GM18526 (cell line): Measurements from ENCODE around the gene STPG2.

Source experiments
- POLR2A ChIP-seq: IDR thresholded peaks from 3 replicates; pipeline ENCODE4 v1.6.1; 2011; ENCODE audit not compliant: insufficient read length; ENCODE audit errors: extremely low read depth

STPG2 gene

DNA sequence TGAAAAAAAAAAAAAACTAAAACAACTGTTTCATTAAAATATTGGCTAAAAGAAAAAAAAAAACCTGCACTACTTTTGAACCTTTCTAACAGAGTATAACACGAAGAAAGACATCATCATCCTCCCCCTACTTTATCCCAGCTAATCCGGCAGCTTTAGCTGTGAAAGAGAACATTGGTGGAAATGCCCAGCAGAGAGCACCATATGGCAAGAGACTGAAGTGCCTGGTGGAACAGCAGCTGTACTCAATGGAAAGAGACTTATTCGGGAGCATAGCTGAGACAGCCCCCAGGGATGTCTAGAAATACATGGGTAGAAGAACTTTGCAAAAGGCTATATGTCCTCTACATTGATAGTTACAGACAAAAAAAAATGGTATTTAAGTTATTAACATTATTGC, 30.3 kb downstream of the STPG2 start:
- no peak for TF ChIP-seq POLR2A

DNA sequence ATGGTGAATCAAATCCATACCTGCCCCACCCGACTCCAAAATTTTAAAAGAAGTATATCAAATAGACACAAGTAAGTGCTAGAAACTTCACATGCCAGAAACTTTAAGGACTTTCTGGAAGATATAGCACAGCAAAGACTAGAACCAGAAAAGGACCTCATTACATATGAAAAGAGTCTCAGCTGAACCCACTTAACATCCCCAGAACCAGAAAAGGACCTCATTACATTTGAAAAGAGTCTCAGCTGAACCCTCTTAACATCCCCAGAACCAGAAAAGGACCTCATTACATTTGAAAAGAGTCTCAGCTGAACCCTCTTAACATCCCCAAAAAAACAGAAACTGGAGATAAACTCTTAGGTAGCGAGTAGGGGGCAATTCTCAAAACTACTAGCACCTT, 32.3 kb downstream of the STPG2 start:
- TF ChIP-seq POLR2A = no peak

DNA sequence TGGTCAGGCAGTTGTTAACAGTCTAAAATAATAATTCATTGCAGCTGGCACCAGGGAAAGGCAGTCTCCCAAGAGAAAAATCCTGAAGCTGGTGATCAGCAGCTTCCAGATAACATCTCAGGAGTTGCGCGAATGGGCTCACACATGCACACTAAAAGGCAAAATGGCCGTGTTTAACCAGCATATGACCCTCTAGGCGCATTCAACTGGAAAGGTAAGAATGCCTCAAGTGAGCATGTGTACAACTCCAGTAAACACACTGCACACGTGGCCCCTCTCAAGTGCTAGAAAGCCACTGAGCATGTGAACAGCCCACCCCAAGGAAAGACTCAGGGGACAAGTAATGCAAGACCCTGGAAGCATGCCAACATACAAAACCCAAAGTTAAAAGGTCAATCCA, 33.1 kb downstream of the STPG2 start:
- TF ChIP-seq POLR2A = no peak

- TF ChIP-seq POLR2A = no peak
Observed at GRCh38 chr4:98102660-98103059, 40.6 kb downstream of the STPG2 start.

DNA sequence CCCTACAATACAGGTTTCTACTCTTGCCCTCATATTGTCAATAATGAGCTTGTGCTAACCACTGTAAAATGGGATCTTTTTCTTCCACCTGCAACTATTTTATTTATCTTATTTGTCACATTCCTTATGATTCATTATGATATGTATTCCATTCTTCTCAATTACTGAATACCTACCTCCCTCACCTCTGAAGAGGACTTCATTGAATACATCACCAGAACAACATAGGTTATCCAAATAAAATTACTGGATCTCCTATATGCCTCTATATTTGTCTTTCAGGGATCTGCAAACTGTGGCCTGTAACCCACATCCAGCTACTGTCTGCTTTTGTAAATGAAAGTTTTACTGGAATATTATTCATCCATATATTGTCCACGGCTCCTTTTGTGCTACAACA, 41.3 kb downstream of the STPG2 start:
- no peak for TF ChIP-seq POLR2A

DNA sequence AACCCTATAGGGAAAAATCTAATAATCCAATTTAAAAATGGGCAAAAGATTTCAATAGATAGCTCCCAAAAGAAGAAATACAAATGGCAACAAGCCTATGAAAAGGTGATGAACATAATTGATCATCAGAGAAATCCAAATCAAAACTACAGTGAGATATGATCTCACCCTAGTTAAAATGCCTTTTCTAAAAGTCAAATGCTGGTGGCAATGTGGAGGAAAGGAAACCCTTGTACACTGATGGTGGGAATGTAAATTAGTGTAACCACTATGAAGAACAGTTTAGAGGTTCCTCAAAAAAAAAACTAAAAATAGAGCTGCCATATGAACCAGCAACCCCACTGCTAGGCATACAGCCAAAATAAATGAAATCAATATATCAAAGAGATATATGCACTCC, 44.5 kb downstream of the STPG2 start:
- no peak for TF ChIP-seq POLR2A

DNA sequence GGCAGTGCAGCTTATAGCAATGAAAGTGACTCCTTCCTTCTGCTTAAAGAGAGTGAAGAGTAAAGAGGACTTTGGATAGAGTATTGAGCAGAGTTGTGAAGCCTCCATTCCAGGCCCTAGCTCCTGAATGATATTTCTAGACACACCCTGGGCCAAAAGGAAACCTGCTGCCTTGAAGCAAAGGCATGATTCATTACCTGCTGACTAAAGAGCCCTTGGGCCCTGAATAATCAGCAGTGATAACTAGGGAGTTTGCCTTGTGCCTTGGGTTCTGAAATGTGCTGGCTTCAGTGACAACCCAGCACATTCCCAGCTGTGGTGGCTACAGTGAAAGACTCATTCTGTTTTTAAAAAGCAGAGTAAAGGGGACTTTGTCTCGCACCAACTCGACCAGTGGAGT, 49.2 kb downstream of the STPG2 start:
- TF ChIP-seq POLR2A = no peak

DNA sequence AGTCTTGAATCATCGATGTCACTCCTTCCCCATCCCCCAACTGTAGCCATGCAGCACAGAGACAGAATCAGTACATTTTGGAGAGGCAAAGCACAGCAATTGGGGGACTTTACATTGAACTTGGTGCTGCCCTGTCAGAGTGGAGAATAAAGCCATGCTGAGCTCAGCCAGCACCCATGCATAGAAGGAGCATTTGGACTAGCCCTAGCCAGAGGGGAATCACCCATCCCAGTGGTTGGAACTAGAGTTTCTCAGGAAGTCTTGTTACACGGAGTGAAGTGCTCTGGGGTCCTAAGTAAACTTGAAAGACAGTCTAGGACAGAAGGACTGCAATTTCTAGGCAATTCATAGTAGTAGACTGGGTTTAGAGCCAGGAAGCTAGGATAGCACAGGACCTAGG, 49.6 kb downstream of the STPG2 start:
- TF ChIP-seq POLR2A = no peak

DNA sequence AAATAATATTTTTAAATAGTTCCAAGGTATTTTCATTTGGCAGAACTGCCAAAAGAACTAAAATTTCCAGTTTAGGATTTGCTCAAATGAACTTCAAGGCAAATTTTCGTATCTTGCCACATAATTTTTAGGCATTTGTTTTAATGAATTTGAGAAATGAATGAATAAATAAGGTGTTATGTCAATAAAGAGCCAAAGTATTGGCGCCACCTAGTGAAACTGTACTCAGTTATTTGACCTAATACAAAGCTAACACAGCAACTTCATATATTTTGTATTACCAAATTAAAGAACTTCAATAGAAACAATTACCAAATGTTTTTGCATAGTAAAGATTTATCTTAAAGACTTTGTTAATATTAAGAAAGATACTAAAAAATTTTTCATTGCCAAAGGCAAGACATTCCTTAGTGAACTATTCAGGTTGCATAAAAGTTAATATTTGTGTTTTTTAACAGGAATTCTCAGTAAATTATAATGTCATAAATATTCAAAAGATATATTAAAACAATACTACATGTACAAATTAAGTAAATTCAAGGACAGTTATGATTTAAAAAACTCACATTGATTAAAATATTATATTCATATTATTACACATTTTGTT, 50.3 kb downstream of the STPG2 start:
- TF ChIP-seq POLR2A = no peak

DNA sequence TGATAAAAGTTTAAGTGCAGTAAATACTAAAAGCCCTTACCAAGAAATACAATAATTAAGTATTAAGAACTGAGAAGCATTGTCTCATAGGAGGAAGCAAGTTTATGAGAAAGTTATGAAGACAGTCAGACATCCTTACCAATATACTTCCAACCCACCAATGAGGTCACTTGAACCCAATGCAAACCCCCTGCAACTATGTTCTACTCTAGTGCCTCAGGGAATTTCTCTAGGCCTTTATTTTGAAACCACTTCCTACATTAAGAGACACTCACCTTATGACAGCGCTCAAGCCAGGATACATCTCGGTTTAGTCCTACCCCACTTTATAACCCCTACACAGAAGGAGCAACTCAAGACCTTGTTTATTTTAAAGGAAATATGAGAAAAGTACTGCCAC, 61.3 kb downstream of the STPG2 start:
- no peak for TF ChIP-seq POLR2A

DNA sequence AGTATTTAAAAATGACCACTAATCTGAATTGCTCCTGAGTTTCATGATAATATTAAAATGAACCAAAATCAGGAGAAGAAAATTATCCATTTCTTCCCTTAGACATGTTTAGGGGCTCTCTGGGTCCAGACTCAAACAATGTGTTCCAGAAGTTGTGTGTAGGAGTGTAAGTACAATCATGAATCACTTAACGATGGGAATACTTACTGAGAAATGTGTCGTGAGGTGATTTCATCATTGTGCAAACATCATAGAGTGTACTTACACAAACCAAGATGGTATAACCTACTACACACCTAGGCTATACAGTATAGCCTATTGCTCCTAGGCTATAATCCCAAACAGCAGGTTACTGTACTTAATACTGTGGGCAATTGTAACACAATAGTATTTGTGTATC, 74.8 kb downstream of the STPG2 start:
- TF ChIP-seq POLR2A = no peak

DNA sequence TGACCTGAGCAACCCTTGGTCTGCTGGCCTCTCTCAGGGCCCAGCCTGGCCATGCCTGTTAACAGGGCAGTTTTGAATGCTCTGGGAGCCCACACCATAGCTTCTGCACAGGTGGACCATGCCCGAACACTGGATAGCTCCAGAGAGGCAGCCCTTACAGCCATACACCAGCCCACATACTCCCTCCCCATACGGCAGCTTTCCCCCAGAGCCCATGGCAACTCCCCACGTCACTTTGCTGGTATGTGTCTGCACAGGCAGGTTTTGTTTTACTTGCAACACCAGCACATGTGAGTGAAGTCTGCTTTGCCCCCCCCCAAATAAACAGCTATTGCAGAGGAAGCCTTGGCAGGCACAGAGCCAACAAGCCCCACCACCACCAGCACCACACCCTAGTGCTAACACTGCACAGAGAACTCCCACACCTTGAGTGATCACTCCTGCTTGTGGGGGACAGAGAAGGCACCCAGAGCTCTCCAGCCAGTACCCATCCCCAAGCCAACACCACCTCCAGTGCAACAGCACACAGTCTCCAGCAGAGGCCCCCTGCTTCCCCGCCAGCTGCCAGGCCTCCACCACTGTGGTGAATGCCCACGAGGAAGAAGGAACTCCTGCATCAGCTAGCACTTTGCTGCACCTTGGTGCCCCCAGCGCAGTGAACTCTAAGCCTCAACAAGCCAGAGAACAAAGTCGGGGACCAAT, 87.3 kb downstream of the STPG2 start:
- no peak for TF ChIP-seq POLR2A

DNA sequence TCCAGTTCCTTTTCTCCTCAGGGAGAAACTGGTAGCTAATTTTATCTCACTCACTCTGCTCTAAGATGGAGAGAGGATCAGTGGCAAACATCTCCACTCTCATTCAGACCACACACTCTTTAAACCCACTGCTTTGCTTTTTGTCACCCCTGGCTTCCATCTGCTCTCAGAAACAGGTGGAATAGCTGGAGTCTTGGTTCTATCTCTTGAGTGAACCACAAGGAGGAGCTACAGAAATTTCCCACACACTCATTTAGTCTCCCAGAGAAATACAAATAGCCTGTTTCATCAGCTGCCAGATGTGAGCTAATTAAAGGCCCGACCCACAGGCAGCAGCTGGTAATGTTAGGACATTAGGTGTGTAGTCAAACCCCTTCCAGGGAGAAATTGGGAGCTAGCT, 96.6 kb downstream of the STPG2 start:
- no peak for TF ChIP-seq POLR2A

DNA sequence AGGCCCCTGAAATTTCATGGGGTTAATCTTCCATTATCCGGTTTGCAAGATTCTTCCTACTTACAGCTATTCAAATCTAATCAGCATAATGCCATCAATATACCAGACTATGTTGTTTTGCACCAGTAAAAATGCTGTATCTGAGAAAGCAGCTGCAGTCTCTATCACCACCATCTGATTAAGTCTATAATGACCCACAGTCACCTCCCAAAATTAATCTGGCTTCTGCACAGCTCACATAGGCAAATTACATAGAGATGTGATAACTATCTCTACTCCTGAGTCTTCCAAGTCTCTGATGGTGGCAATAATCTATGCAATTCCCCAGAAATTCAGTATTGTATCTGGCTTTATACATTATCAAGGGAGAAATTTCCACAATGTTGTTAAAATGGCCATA, 113.2 kb downstream of the STPG2 start:
- no peak for TF ChIP-seq POLR2A

- no peak for TF ChIP-seq POLR2A
Observed at GRCh38 chr4:98027827-98028226, 115.4 kb downstream of the STPG2 start.

DNA sequence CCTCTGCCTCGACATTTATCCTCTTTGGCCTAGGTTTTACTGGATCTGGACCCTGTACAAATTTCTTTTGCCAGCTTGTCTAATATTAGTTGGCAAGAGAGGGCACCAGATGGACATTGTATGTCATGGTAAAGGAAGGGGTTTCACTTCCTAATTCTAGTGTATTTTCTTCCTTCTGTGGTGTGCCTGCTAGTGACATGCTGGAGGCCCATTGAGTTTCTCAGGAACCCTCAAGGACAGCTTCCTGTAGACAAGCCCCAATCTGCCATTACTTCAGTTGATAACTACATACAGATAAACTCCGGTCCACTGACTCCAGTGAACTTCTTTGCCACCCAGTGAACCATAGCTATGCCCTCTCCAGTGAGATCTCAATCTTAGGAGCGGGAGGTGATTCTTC, 116.9 kb downstream of the STPG2 start:
- TF ChIP-seq POLR2A = no peak

DNA sequence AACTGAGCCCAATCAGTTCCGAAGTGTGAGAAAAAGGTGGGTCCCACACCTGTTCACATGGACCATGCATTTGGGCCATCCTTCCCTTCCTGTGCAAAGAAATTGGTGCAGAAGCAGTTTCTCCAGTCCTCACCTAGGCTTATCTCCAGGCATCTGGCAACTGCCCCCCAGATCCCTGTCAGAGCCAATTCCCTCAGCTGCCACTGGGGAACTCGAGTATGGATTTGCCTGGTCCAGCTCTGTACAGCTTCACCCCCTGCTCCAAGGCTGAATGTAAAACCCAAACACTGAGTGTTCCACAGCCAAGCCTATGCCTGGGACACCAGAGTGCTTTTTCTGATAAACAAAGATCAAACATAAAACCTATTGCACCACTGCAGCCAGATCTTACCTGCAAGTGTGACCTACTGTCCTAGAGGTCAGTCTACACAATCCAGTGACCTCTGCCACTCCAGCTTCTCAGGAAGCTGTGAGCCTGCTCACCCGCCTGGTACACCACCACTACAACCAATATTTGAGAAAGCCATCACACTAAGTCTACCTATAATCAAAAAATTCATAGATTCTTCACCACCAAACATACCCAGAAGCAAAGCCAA, 136.4 kb downstream of the STPG2 start:
- no peak for TF ChIP-seq POLR2A
